Ishikawa (cell line): ENCODE results near the gene GRHL3.

ENCODE experiments used
- CEBPB ChIP-seq: IDR thresholded peaks from 2 replicates; pipeline ENCODE4 v1.6.1; 2012
- CREB1 ChIP-seq: IDR thresholded peaks from 2 replicates; pipeline ENCODE4 v1.6.1; 2012; ENCODE audit warnings: low read depth
- EGR1 ChIP-seq: IDR thresholded peaks from 2 replicates; pipeline ENCODE4 v1.6.1; 2012
- EP300 ChIP-seq: IDR thresholded peaks from 2 replicates; pipeline ENCODE4 v1.6.1; 2012; ENCODE audit warnings: borderline replicate concordance
- FOXM1 ChIP-seq: IDR thresholded peaks from 2 replicates; pipeline ENCODE4 v1.6.1; 2012; ENCODE audit warnings: low read depth, borderline replicate concordance
- NFIC ChIP-seq: IDR thresholded peaks from 2 replicates; pipeline ENCODE4 v1.6.1; 2012
- RAD21 ChIP-seq: IDR thresholded peaks from 2 replicates; pipeline ENCODE4 v1.6.1; 2012; ENCODE audit warnings: low read depth
- TAF1 ChIP-seq: IDR thresholded peaks from 2 replicates; pipeline ENCODE4 v1.6.1; 2012; ENCODE audit warnings: low read depth, mild to moderate bottlenecking
- TCF12 ChIP-seq: IDR thresholded peaks from 2 replicates; pipeline ENCODE4 v1.6.1; 2012; ENCODE audit warnings: low read depth
- TEAD4 ChIP-seq: IDR thresholded peaks from 2 replicates; pipeline ENCODE4 v1.6.1; 2012
- YY1 ChIP-seq: IDR thresholded peaks from 2 replicates; pipeline ENCODE4 v1.6.1; 2012; ENCODE audit warnings: low read depth
- ZBTB7A ChIP-seq: IDR thresholded peaks from 2 replicates; pipeline ENCODE4 v1.6.1; 2012; ENCODE audit warnings: low read depth
- TF ChIP-seq, protein P1 (sequence below): IDR thresholded peaks from 2 replicates; pipeline ENCODE4 v1.6.1; 2012; ENCODE audit warnings: low read depth, mild to moderate bottlenecking
- TF ChIP-seq, protein P2 (sequence below): IDR thresholded peaks from 2 replicates; pipeline ENCODE4 v1.6.1; 2012
- TF ChIP-seq, protein P3 (sequence below): IDR thresholded peaks from 2 replicates; pipeline ENCODE4 v1.6.1; 2012

Gene GRHL3

DNA sequence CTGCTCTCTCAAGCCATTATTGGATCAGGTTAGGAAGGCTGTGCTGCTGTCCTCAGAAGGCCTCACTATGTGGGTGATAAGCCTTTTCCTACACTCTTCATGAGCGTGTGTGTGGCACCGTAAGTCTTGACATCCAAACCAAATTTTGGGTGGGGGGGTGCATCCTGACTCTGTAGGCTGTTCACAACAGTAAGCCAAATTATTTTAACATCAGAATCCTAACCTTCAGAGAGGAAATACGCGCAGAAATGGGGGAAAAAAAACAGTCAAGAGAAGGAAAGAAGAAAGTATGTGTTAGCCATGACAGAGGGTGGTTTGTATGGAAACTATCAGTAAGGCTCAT, 73.4 kb downstream of the GRHL3 start:
- TF ChIP-seq, protein P1, sequence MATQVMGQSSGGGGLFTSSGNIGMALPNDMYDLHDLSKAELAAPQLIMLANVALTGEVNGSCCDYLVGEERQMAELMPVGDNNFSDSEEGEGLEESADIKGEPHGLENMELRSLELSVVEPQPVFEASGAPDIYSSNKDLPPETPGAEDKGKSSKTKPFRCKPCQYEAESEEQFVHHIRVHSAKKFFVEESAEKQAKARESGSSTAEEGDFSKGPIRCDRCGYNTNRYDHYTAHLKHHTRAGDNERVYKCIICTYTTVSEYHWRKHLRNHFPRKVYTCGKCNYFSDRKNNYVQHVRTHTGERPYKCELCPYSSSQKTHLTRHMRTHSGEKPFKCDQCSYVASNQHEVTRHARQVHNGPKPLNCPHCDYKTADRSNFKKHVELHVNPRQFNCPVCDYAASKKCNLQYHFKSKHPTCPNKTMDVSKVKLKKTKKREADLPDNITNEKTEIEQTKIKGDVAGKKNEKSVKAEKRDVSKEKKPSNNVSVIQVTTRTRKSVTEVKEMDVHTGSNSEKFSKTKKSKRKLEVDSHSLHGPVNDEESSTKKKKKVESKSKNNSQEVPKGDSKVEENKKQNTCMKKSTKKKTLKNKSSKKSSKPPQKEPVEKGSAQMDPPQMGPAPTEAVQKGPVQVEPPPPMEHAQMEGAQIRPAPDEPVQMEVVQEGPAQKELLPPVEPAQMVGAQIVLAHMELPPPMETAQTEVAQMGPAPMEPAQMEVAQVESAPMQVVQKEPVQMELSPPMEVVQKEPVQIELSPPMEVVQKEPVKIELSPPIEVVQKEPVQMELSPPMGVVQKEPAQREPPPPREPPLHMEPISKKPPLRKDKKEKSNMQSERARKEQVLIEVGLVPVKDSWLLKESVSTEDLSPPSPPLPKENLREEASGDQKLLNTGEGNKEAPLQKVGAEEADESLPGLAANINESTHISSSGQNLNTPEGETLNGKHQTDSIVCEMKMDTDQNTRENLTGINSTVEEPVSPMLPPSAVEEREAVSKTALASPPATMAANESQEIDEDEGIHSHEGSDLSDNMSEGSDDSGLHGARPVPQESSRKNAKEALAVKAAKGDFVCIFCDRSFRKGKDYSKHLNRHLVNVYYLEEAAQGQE = no peak
- no peak for TF ChIP-seq NFIC
- no peak for TF ChIP-seq YY1
- no peak for TF ChIP-seq FOXM1
- TF ChIP-seq EGR1 = no peak
- TF ChIP-seq TCF12 = no peak
- no peak for TF ChIP-seq RAD21
- no peak for TF ChIP-seq CREB1
- TF ChIP-seq TAF1 = no peak
- TF ChIP-seq, protein P2, sequence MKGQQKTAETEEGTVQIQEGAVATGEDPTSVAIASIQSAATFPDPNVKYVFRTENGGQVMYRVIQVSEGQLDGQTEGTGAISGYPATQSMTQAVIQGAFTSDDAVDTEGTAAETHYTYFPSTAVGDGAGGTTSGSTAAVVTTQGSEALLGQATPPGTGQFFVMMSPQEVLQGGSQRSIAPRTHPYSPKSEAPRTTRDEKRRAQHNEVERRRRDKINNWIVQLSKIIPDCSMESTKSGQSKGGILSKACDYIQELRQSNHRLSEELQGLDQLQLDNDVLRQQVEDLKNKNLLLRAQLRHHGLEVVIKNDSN = no peak
- TF ChIP-seq ZBTB7A = no peak
- TF ChIP-seq TEAD4 = no peak
- no peak for TF ChIP-seq CEBPB
- TF ChIP-seq, protein P3, sequence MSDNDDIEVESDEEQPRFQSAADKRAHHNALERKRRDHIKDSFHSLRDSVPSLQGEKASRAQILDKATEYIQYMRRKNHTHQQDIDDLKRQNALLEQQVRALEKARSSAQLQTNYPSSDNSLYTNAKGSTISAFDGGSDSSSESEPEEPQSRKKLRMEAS = no peak
- no peak for TF ChIP-seq EP300

DNA sequence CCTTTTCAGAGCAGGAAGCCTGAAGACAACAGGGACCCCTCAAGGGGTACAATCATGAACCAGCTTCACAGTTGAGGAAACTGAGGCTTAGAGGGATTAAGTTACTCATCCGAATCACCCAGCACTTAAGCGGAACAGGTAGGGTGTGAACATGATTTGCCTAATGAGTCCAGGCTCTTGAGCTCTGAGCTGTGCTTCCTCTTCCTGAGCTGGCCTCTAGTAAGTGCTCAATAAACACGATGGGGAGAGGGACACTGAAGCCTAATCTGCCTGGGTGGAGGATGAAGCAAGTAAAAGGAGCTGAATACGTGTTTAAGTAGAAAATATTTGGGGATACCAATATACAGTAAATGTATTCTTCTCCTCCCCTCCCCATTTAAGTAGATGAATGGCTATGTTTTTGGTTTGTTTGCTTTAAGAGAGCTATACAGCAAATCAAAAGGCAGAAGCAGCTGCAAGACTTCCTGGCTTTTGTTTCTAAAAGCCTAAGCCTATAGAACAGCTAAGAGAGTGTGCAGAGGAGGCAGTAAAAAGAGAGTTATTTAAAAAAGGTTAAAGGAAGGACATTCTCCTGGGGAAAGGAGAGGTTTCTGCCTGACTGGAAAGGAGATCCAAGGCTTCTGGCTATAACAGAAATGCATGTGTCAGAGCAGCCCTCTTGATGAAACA, 74.0 kb downstream of the GRHL3 start:
- no peak for TF ChIP-seq TCF12

DNA sequence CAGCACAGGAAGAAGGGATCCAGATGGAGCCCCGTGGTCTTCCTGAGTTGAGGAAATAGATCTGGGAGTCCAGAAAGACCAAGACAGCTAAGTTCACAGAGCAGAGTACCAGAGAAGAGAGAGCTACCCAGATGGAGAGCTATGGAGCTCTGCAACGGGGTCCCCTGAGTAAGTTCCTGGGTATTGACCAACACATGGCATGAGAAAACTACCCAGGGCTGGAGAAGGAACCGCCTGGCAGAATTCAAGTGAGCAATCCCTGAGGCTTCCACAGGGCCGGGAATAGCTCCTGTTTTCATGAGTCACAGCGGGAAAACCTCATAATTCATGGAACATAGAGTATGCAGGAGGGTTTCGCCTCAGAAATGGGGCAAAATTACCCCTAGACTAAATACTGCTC, 74.7 kb downstream of the GRHL3 start:
- TF ChIP-seq EGR1 (no peak), CEBPB (no peak), TEAD4 (no peak), YY1 (no peak), TCF12 (no peak), NFIC (no peak), EP300 (no peak), CREB1 (no peak), FOXM1 (no peak), TAF1 (no peak), RAD21 (no peak), ZBTB7A (no peak)
- TF ChIP-seq, protein P1 = no peak
- TF ChIP-seq, protein P2 = no peak
- TF ChIP-seq, protein P3 = no peak

DNA sequence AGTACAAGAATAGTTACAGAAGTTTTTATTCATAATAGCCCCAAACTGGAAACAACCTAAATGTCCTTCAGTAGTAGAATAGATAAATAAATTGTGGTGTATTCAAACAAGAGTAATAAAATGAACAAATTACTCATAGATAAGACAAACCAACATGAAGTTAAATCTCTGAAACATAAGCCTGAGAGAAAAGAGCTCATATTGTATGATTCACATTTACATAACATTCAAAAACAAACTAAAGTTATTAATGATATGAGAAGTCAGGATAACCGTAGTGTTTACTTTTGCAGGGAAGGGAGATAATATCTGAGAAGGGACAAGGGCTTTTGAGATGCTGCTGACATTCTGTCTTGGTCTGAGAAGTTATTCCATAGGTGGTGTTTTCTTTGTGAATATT, 80.9 kb downstream of the GRHL3 start:
- TF ChIP-seq EGR1 (no peak), TAF1 (no peak), NFIC (no peak), FOXM1 (no peak), ZBTB7A (no peak), RAD21 (no peak), CEBPB (no peak), YY1 (no peak), TCF12 (no peak), TEAD4 (no peak), EP300 (no peak), CREB1 (no peak)
- TF ChIP-seq, protein P3 = no peak
- TF ChIP-seq, protein P2 = no peak
- TF ChIP-seq, protein P1 = no peak
